CD4-positive, alpha-beta T cell (primary cell): Measurements from ENCODE around the gene CXCL14. TPM values are rescaled to one million over a fixed set of nuclear protein-coding genes. Genes with fewer than 3 reads are reported as not detected.

Source experiments
- ATAC-seq: fragments of 200-7000 bp; cut with Tn5 transposase; one replicate; pipeline ENCODE4 v1.10.0; 2022; ENCODE audit warnings: mild to moderate bottlenecking; ENCODE audit not compliant: poor library complexity
- CTCF ChIA-PET: fragments of 350-600 bp; sonication (Branson Sonifier 250); formaldehyde crosslinking; loops from one replicate; lab custom pipeline; 2021; ENCODE audit warnings: antibody characterized with exemption, inconsistent platforms; lab: Charles Lee
- POLR2A ChIA-PET: fragments of 350-600 bp; sonication (Branson Sonifier 250); formaldehyde crosslinking; loops from one replicate; lab custom pipeline; 2021; ENCODE audit warnings: antibody characterized with exemption, inconsistent platforms; lab: Charles Lee
- DNase-seq, 14 experiments: peaks; one replicate each; pipeline ENCODE4 v3.0.0-alpha.2; 2013 to 2020; ENCODE audit warnings: mixed read lengths in 2 of 14
- H3K27ac ChIP-seq, 2 donors: one replicate each; pipeline versions ENCODE4 v1.5.1 to v1.7.0; 2013; ENCODE audit warnings: low read length in 2 of 2, low read depth in 1 of 2, mild to moderate bottlenecking in 1 of 2
- H3K27me3 ChIP-seq, 2 experiments: 1 replicate in 1 of 2; 2 replicates in 1 of 2; pipeline versions ENCODE4 v1.6.1 to v1.7.0; 2013; ENCODE audit warnings: low read length in 2 of 2, control low read depth in 1 of 2, mild to moderate bottlenecking in 1 of 2, moderate library complexity in 1 of 2; ENCODE audit not compliant: insufficient read depth in 2 of 2, control insufficient read depth in 1 of 2
- H3K36me3 ChIP-seq: one replicate; pipeline ENCODE4 v1.6.1; 2013; ENCODE audit warnings: low read length, control low read depth; ENCODE audit not compliant: insufficient read depth
- H3K4me1 ChIP-seq: one replicate; pipeline ENCODE4 v1.6.1; 2013; ENCODE audit warnings: low read length, control low read depth; ENCODE audit not compliant: insufficient read depth
- H3K4me3 ChIP-seq: one replicate; pipeline ENCODE4 v1.5.1; 2013; ENCODE audit warnings: mild to moderate bottlenecking, low read length, moderate library complexity
- H3K9me3 ChIP-seq, 2 experiments: 1 replicate in 1 of 2; 2 replicates in 1 of 2; pipeline versions ENCODE4 v1.6.1 to v1.7.0; 2013; ENCODE audit warnings: low read length in 2 of 2, mild to moderate bottlenecking in 2 of 2, control low read depth in 1 of 2, moderate library complexity in 1 of 2; ENCODE audit not compliant: control insufficient read depth in 1 of 2, insufficient read depth in 1 of 2
- H3K27ac Mint-ChIP-seq: one replicate; pipeline ENCODE4 v1.8.0; 2020; ENCODE audit warnings: mixed read lengths
- H3K27me3 Mint-ChIP-seq: one replicate; pipeline ENCODE4 v1.8.0; 2021; ENCODE audit warnings: mixed read lengths
- H3K36me3 Mint-ChIP-seq: one replicate; pipeline ENCODE4 v1.8.0; 2021; ENCODE audit warnings: low read depth, mixed read lengths
- H3K4me1 Mint-ChIP-seq: one replicate; pipeline ENCODE4 v1.8.0; 2021; ENCODE audit warnings: low read depth, mixed read lengths
- H3K4me3 Mint-ChIP-seq: one replicate; pipeline ENCODE4 v1.8.0; 2020; ENCODE audit warnings: mild to moderate bottlenecking, mixed read lengths
- H3K9me3 Mint-ChIP-seq: one replicate; pipeline ENCODE4 v1.8.0; 2020; ENCODE audit warnings: mixed read lengths
- intact Hi-C, 2 experiments: fragments of 100-400 bp; cut with DNase I in 1 of 2; cut with micrococcal nuclease in 1 of 2; formaldehyde crosslinking; loops; one replicate each; pipeline versions ENCODE4 v1.15.1 to v1.9.0; 2023 to 2025; cut with DNase I, micrococcal nuclease
- total RNA-seq, 174 experiments: library from RNA in 2 of 174; stranded (reverse) in 2 of 174; gene quantifications; one replicate each; pipeline ENCODE4 v1.2.3 and lab custom pipeline; 2021 to 2026
- TF ChIP-seq, protein P1 (sequence below): fragments of 200-600 bp; IDR thresholded peaks from one replicate; pipeline ENCODE4 v1.8.0; 2022; ENCODE audit warnings: antibody characterized with exemption, mild to moderate bottlenecking

CXCL14 gene
- total RNA-seq, 2 experiments from 2014 or later = not detected

DNA sequence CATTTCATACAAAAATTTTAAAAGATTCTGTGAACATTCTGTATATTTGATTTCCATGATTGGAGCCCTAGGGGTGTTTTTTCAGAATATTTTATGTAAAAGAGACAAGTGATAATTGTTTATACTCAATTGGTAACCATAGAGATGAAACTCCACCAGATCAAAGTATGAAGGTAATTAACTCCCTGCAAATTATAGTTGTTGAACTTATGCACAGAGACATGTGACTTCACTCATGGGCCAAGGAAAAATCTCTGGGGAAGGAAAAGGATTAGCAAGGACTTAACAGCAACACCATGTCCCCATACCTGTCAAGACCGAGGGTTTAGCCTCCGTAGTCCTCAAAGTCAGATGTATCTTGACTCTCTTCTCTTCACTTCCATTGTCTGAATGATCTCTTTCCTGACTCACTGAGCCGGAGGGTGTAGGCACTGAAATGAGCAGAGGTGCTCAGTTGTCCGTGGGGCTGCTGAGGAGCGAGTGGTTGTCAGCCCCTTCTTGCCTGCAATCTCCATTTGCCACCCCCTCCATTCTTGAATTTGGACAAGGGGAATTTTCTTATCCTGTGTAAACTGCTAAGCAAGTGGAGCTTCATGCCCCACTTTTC is 17.5 kb upstream of the CXCL14 start:
- H3K27ac ChIP-seq = no peak overlapping the region
- no peak overlapping the region for H3K4me3 ChIP-seq
- ChIA-PET POLR2A (no interaction called here), CTCF (no interaction called here)
- Mint-ChIP-seq H3K4me3 (no peak overlapping the region), H3K9me3 (no peaks in the 10 kb centered on the region), H3K27ac (no peak overlapping the region), H3K27me3 (peaks cover 33% of the 10 kb centered on the region), H3K36me3 (no peaks in the 10 kb centered on the region), H3K4me1 (no peaks in the 10 kb centered on the region)
- H3K4me1 ChIP-seq = no peaks in the 10 kb centered on the region
- ATAC-seq = no peak
- intact Hi-C loops = no loop called here
- H3K9me3 ChIP-seq = peaks cover 0 to 4% of the 10 kb centered on the region in 2 experiments
- H3K36me3 ChIP-seq = no peaks in the 10 kb centered on the region
- TF ChIP-seq, protein P1, sequence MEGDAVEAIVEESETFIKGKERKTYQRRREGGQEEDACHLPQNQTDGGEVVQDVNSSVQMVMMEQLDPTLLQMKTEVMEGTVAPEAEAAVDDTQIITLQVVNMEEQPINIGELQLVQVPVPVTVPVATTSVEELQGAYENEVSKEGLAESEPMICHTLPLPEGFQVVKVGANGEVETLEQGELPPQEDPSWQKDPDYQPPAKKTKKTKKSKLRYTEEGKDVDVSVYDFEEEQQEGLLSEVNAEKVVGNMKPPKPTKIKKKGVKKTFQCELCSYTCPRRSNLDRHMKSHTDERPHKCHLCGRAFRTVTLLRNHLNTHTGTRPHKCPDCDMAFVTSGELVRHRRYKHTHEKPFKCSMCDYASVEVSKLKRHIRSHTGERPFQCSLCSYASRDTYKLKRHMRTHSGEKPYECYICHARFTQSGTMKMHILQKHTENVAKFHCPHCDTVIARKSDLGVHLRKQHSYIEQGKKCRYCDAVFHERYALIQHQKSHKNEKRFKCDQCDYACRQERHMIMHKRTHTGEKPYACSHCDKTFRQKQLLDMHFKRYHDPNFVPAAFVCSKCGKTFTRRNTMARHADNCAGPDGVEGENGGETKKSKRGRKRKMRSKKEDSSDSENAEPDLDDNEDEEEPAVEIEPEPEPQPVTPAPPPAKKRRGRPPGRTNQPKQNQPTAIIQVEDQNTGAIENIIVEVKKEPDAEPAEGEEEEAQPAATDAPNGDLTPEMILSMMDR = no peak
- H3K27me3 ChIP-seq = no peaks in the 10 kb centered on the region
- DNase-seq = no peak

DNA sequence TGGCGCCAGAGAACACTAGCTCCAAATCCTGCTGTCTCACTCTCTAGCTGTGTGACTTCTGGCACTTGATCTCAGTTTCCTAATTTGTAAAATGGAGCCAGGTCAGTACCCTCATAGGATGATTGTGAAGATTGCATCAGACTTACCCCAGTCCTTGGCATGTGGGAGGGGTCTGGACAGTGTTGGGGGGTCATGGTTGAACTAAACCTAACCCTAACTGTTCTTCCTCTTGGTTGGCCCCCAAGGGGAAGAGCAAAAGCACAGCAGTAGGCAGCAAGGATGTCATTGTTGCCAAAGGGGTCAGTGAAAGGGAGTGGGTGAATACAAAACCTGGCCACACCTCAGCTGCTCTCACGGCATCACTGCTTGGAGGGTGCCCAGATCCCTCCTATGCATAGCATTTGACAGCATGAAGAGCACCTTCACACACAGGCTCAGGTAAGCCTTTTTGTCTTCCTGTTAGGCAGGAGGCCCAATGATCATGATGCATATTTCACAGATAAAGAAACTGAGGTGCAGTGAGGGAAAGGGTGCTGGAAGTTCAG is 15.7 kb upstream of the CXCL14 start:
- H3K36me3 Mint-ChIP-seq = no peaks in the 10 kb centered on the region
- H3K27ac Mint-ChIP-seq = no peak overlapping the region
- no peaks in the 10 kb centered on the region for H3K4me1 Mint-ChIP-seq
- Histone ChIP-seq H3K27me3 (no peaks in the 10 kb centered on the region), H3K36me3 (no peaks in the 10 kb centered on the region), H3K9me3 (peaks cover 0 to 4% of the 10 kb centered on the region in 2 experiments), H3K4me1 (no peaks in the 10 kb centered on the region), H3K4me3 (no peak overlapping the region), H3K27ac (no peak overlapping the region)
- TF ChIP-seq, protein P1 = no peak
- H3K27me3 Mint-ChIP-seq = peaks cover 24% of the 10 kb centered on the region
- no peak overlapping the region for H3K4me3 Mint-ChIP-seq
- ChIA-PET CTCF (no interaction called here), POLR2A (no interaction called here)
- no peak for DNase-seq
- no peaks in the 10 kb centered on the region for H3K9me3 Mint-ChIP-seq
- intact Hi-C loops = no loop called here
- ATAC-seq = no peak

DNA sequence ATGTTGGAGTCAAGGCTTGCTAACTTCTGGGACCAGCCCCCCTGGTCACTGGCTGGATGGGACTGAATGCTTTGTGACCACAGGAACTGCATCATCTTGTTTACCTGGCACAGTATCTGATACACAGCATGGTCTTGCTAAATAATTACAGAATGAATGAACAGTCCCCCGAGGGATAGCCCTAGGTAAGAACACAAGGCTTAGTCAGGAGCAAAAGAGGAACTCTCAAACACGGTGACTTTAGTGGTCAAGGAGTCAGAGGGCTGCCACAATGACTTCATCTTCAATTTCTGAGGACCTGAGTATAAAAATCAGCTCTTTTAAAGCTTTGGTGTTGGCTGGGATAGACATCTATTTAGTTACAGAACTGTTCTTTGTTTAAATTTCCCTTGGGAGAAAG is 15.1 kb upstream of the CXCL14 start:
- ChIA-PET CTCF (no interaction called here), POLR2A (no interaction called here)
- no peaks in the 10 kb centered on the region for H3K4me1 ChIP-seq
- H3K36me3 Mint-ChIP-seq = no peaks in the 10 kb centered on the region
- H3K27me3 Mint-ChIP-seq = peaks cover 22% of the 10 kb centered on the region
- no peak for DNase-seq
- H3K9me3 ChIP-seq = peaks cover 0 to 4% of the 10 kb centered on the region in 2 experiments
- no peaks in the 10 kb centered on the region for H3K9me3 Mint-ChIP-seq
- no peak overlapping the region for H3K27ac ChIP-seq
- TF ChIP-seq, protein P1 = no peak
- H3K27ac Mint-ChIP-seq = no peak overlapping the region
- ATAC-seq = no peak
- no peak overlapping the region for H3K4me3 Mint-ChIP-seq
- no peaks in the 10 kb centered on the region for H3K27me3 ChIP-seq
- H3K4me3 ChIP-seq = no peak overlapping the region
- intact Hi-C loops = no loop called here
- H3K36me3 ChIP-seq = no peaks in the 10 kb centered on the region
- H3K4me1 Mint-ChIP-seq = no peaks in the 10 kb centered on the region
